ENCODE data around the gene RNF144A. TPM values are rescaled to one million over a fixed set of nuclear protein-coding genes. Genes with fewer than 3 reads are reported as not detected.

Gene RNF144A
- total RNA-seq, 1 experiment from 2014 or later: 13.6 TPM

GRCh38 chr2:7040547-7040946 is 123.3 kb downstream of the RNF144A start:
- Histone ChIP-seq H3K9me3 (ENCODE audit: low read depth, low read length, poor library complexity, severe bottlenecking) (no peaks in the 10 kb centered on the region), H3K4me1 (ENCODE audit: insufficient read depth, low read length, poor library complexity, severe bottlenecking) (no peaks in the 10 kb centered on the region), H3K4me3 (ENCODE audit: low read depth, low read length, poor library complexity, severe bottlenecking) (no peak overlapping the region), H3K36me3 (ENCODE audit: insufficient read depth, low read length, poor library complexity, severe bottlenecking) (no peaks in the 10 kb centered on the region), H3K27ac (ENCODE audit: low read depth, low read length, poor library complexity, severe bottlenecking) (no peak overlapping the region), H3K27me3 (replicated peaks; ENCODE audit: insufficient read depth, low read depth, low read length, poor library complexity) (no peaks in the 10 kb centered on the region)
- no TSS peak for BruUV-seq (replicated peaks)
- ChIA-PET POLR2A (ENCODE audit: low non-redundant PET) (no interaction called here), CTCF (interaction anchor here (0.7 kb wide), 1 partner anchor 268 kb away, joined by 4 read pairs; no protein-coding TSS in a partner anchor)
- DNase-seq (ENCODE audit: low spot score): no peak
- intact Hi-C loops (cut with micrococcal nuclease; ENCODE audit: unreplicated experiment): loop anchor here (5.0 kb wide), 1 partner anchor 42 kb away; no protein-coding TSS in a partner anchor
- TF ChIP-seq EZH2 (IDR thresholded peaks at IDR 0.05; ENCODE audit: borderline replicate concordance, low read depth, low read length, poor library complexity, severe bottlenecking): no peak
- no peak for TF ChIP-seq CTCF (conservative IDR thresholded peaks at IDR 0.05; ENCODE audit: low read depth, low read length)

- DNase-seq (ENCODE audit: low spot score): no peak
- no peaks in the 10 kb centered on the region for H3K9me3 ChIP-seq (ENCODE audit: low read depth, low read length, poor library complexity, severe bottlenecking)
- ChIA-PET CTCF (no interaction called here), POLR2A (ENCODE audit: low non-redundant PET) (no interaction called here)
- no peak for TF ChIP-seq CTCF (conservative IDR thresholded peaks at IDR 0.05; ENCODE audit: low read depth, low read length)
- TF ChIP-seq EZH2 (IDR thresholded peaks at IDR 0.05; ENCODE audit: borderline replicate concordance, low read depth, low read length, poor library complexity, severe bottlenecking): no peak
- intact Hi-C loops (cut with micrococcal nuclease; ENCODE audit: unreplicated experiment): loop anchor here (5.0 kb wide), 1 partner anchor 41 kb away; no protein-coding TSS in a partner anchor
- no peaks in the 10 kb centered on the region for H3K4me1 ChIP-seq (ENCODE audit: insufficient read depth, low read length, poor library complexity, severe bottlenecking)
- H3K27ac ChIP-seq (ENCODE audit: low read depth, low read length, poor library complexity, severe bottlenecking): no peak overlapping the region
- no TSS peak for BruUV-seq (replicated peaks)
- H3K27me3 ChIP-seq (replicated peaks; ENCODE audit: insufficient read depth, low read depth, low read length, poor library complexity): no peaks in the 10 kb centered on the region
- no peaks in the 10 kb centered on the region for H3K36me3 ChIP-seq (ENCODE audit: insufficient read depth, low read length, poor library complexity, severe bottlenecking)
- no peak overlapping the region for H3K4me3 ChIP-seq (ENCODE audit: low read depth, low read length, poor library complexity, severe bottlenecking)
Observed at GRCh38 chr2:7041421-7041820, 124.2 kb downstream of the RNF144A start.

GRCh38 chr2:7043690-7044089 is 126.5 kb downstream of the RNF144A start:
- ChIA-PET CTCF (interaction anchor here (0.6 to 1.1 kb wide), 3 partner anchors 11 to 120 kb away, joined by 3 to 7 read pairs (median 4); no protein-coding TSS in a partner anchor), POLR2A (ENCODE audit: low non-redundant PET) (no interaction called here)
- TF ChIP-seq EZH2 (IDR thresholded peaks at IDR 0.05; ENCODE audit: borderline replicate concordance, low read depth, low read length, poor library complexity, severe bottlenecking): no peak
- Histone ChIP-seq H3K4me3 (ENCODE audit: low read depth, low read length, poor library complexity, severe bottlenecking) (no peak overlapping the region), H3K27me3 (replicated peaks; ENCODE audit: insufficient read depth, low read depth, low read length, poor library complexity) (no peaks in the 10 kb centered on the region), H3K4me1 (ENCODE audit: insufficient read depth, low read length, poor library complexity, severe bottlenecking) (no peaks in the 10 kb centered on the region), H3K36me3 (ENCODE audit: insufficient read depth, low read length, poor library complexity, severe bottlenecking) (no peaks in the 10 kb centered on the region), H3K9me3 (ENCODE audit: low read depth, low read length, poor library complexity, severe bottlenecking) (no peaks in the 10 kb centered on the region), H3K27ac (ENCODE audit: low read depth, low read length, poor library complexity, severe bottlenecking) (no peak overlapping the region)
- no peak for DNase-seq (ENCODE audit: low spot score)
- BruUV-seq (replicated peaks): no TSS peak
- intact Hi-C loops (cut with micrococcal nuclease; ENCODE audit: unreplicated experiment): loop anchor here (1.0 to 5.0 kb wide), 2 partner anchors 39 to 146 kb away; no protein-coding TSS in a partner anchor

Data from A673 (cell line).